PFSK-1 (cell line): Measurements from ENCODE around the gene RCOR3.

Experiments used
- FOXP2 ChIP-seq: optimal IDR thresholded peaks from 2 replicates; pipeline ENCODE3; 2011; ENCODE audit warnings: borderline replicate concordance, control low read depth, inconsistent platforms; ENCODE audit not compliant: insufficient read depth; ENCODE audit errors: extremely low read length, extremely low read depth
- POLR2AphosphoS5 ChIP-seq: IDR thresholded peaks from 2 replicates; pipeline ENCODE4 v1.6.1; 2012; ENCODE audit warnings: low read depth, mild to moderate bottlenecking, control low read depth, low read length, moderate library complexity
- REST ChIP-seq, 2 experiments: IDR thresholded peaks; 2 replicates each; pipeline versions ENCODE4 v1.6.1 to v1.8.0; 2011 to 2012; ENCODE audit warnings: low read depth in 2 of 2, low read length in 2 of 2, control low read depth in 1 of 2, inconsistent platforms in 1 of 2, mild to moderate bottlenecking in 1 of 2, moderate library complexity in 1 of 2; ENCODE audit not compliant: insufficient read depth in 1 of 2
- SIN3A ChIP-seq: IDR thresholded peaks from 2 replicates; pipeline ENCODE4 v1.6.1; 2012; ENCODE audit warnings: mild to moderate bottlenecking, low read length, moderate library complexity, borderline replicate concordance; ENCODE audit not compliant: insufficient read depth
- TAF1 ChIP-seq: IDR thresholded peaks from 2 replicates; pipeline ENCODE4 v1.6.1; 2012; ENCODE audit warnings: low read length, control low read depth, borderline replicate concordance; ENCODE audit not compliant: insufficient read depth

Gene RCOR3

GRCh38 chr1:211237579-211237978 is 21.6 kb upstream of the RCOR3 start:
- TF ChIP-seq REST (IDR thresholded peaks at IDR 0.05; ENCODE audit: insufficient read depth in 1 of 2, low read depth in 2 of 2, low read length in 2 of 2) = no peak
- TF ChIP-seq FOXP2 = no peak
- no peak for TF ChIP-seq TAF1
- no peak for TF ChIP-seq SIN3A
- TF ChIP-seq POLR2AphosphoS5 = no peak

GRCh38 chr1:211241071-211241470 is 18.1 kb upstream of the RCOR3 start:
- no peak for TF ChIP-seq SIN3A
- TF ChIP-seq POLR2AphosphoS5 = no peak
- TF ChIP-seq REST (IDR thresholded peaks at IDR 0.05; ENCODE audit: insufficient read depth in 1 of 2, low read depth in 2 of 2, low read length in 2 of 2) = no peak
- no peak for TF ChIP-seq FOXP2
- TF ChIP-seq TAF1 = no peak

GRCh38 chr1:211247921-211248320 is 11.2 kb upstream of the RCOR3 start:
- TF ChIP-seq POLR2AphosphoS5 = no peak
- no peak for TF ChIP-seq FOXP2
- no peak for TF ChIP-seq SIN3A
- TF ChIP-seq REST (IDR thresholded peaks at IDR 0.05; ENCODE audit: insufficient read depth in 1 of 2, low read depth in 2 of 2, low read length in 2 of 2) = no peak
- TF ChIP-seq TAF1 = no peak

- no peak for TF ChIP-seq REST (IDR thresholded peaks at IDR 0.05; ENCODE audit: insufficient read depth in 1 of 2, low read depth in 2 of 2, low read length in 2 of 2)
- no peak for TF ChIP-seq TAF1
- TF ChIP-seq POLR2AphosphoS5 = no peak
- TF ChIP-seq FOXP2 = no peak
- no peak for TF ChIP-seq SIN3A
Measured at GRCh38 chr1:211257826-211258225, 1.3 kb upstream of the RCOR3 start.

- no peak for TF ChIP-seq FOXP2
- TF ChIP-seq TAF1 = no peak
- TF ChIP-seq SIN3A = no peak
- TF ChIP-seq POLR2AphosphoS5 = peak; percentile 71
Measured at GRCh38 chr1:211258310-211258755, 833 bp upstream of the RCOR3 start.
